ENCODE data around the gene PLXDC2. TPM values are rescaled to one million over a fixed set of nuclear protein-coding genes. Genes with fewer than 3 reads are reported as not detected.

Gene PLXDC2
- total RNA-seq, 1 experiment from 2014 or later = not detected

DNA sequence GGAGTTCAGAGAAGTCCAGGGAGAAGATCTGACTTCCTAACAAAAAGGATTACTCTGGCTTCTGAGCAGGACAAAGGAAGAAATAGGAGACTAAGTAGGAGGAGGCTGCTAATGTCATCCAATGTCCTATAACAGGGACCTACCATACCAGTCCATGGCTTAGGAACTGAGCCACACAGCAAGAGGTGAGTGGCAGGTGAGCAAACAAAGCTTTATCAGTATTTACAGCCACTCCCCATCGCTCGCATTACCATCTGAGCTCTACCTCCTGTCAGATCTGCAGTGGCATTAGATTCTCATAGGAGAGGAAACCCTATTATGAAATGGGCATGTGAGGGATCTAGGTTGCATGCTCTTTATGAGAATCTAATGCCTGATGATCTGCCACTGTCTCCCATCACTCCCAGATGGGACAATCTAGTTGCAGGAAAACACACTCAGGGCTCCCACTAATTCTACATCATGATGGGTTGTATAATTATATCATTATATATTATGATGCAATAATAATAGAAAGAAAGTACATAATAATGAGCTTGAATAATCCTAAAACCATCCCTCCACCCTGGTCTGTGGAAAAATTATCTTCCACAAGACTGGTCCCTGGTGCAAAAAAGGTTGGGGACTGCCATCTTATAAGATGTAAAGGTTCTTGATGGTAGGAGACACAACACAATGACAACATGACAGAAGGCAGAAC, 487.4 kb downstream of the PLXDC2 start:
- ATAC-seq (no peak), DNase-seq (no peak)
- H2AFZ ChIP-seq (ENCODE audit: low read length) = no peak overlapping the region
- H3K27me3 ChIP-seq (ENCODE audit: low read length) = no peaks in the 10 kb centered on the region
- H3K36me3 ChIP-seq (ENCODE audit: low read depth, low read length) = no peaks in the 10 kb centered on the region
- intact Hi-C loops (cut with micrococcal nuclease) = no loop called here
- no peak overlapping the region for H3K9ac ChIP-seq (ENCODE audit: low read length)
- no peak overlapping the region for H3K4me2 ChIP-seq (ENCODE audit: low read length)
- H3F3A ChIP-seq (ENCODE audit: low read length, unreplicated experiment) = no peaks in the 10 kb centered on the region
- ChIA-PET POLR2A (ENCODE audit: unreplicated experiment) (no interaction called here), CTCF (no interaction called here)
- H3K9me2 ChIP-seq (replicated peaks; ENCODE audit: low read length) = no peaks in the 10 kb centered on the region
- H3K79me2 ChIP-seq (ENCODE audit: low read length) = no peaks in the 10 kb centered on the region
- no TSS peak for BruUV-seq (replicated peaks)
- H4K20me1 ChIP-seq (ENCODE audit: low read length) = no peaks in the 10 kb centered on the region
- H3K27ac ChIP-seq (ENCODE audit: low read length) = no peak overlapping the region
- H3K9me3 ChIP-seq (ENCODE audit: low read length) = no peaks in the 10 kb centered on the region
- no peak overlapping the region for H3K4me3 ChIP-seq (ENCODE audit: low read length)
- TF ChIP-seq, protein P1, sequence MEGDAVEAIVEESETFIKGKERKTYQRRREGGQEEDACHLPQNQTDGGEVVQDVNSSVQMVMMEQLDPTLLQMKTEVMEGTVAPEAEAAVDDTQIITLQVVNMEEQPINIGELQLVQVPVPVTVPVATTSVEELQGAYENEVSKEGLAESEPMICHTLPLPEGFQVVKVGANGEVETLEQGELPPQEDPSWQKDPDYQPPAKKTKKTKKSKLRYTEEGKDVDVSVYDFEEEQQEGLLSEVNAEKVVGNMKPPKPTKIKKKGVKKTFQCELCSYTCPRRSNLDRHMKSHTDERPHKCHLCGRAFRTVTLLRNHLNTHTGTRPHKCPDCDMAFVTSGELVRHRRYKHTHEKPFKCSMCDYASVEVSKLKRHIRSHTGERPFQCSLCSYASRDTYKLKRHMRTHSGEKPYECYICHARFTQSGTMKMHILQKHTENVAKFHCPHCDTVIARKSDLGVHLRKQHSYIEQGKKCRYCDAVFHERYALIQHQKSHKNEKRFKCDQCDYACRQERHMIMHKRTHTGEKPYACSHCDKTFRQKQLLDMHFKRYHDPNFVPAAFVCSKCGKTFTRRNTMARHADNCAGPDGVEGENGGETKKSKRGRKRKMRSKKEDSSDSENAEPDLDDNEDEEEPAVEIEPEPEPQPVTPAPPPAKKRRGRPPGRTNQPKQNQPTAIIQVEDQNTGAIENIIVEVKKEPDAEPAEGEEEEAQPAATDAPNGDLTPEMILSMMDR (conservative IDR thresholded peaks at IDR 0.05; ENCODE audit: low read depth, low read length) = no peak
- TF ChIP-seq EZH2 (IDR thresholded peaks at IDR 0.05; ENCODE audit: low read length, unreplicated experiment) (no peak), EZH2phosphoT487 (IDR thresholded peaks at IDR 0.05; ENCODE audit: borderline replicate concordance, low read length) (no peak)
- no peaks in the 10 kb centered on the region for H3K4me1 ChIP-seq (ENCODE audit: insufficient read depth, low read length)

DNA sequence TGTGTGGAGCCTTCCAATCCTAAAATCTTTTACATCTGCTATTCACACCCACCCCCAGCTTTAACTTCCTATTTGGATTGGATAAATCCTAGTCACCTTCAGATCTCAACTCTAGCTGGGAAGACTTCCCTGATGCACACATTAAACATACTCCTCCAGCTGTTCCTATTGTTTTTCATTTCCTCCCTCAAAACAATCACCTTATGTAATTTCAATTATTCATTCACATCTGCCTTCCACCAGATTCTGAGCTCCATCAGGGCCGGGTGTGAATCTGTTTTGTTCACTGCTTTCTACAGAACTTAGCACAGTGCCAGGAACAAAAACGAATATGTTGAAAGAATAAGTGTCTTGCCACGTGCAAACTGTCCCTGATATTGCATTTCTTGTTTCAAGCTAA, 497.4 kb downstream of the PLXDC2 start:
- ChIA-PET CTCF (no interaction called here), POLR2A (ENCODE audit: unreplicated experiment) (no interaction called here)
- DNase-seq = no peak
- H3K36me3 ChIP-seq (ENCODE audit: low read depth, low read length) = no peaks in the 10 kb centered on the region
- no peak overlapping the region for H2AFZ ChIP-seq (ENCODE audit: low read length)
- H3F3A ChIP-seq (ENCODE audit: low read length, unreplicated experiment) = no peaks in the 10 kb centered on the region
- H3K9me3 ChIP-seq (ENCODE audit: low read length) = no peaks in the 10 kb centered on the region
- TF ChIP-seq EZH2phosphoT487 (IDR thresholded peaks at IDR 0.05; ENCODE audit: borderline replicate concordance, low read length) (no peak), EZH2 (IDR thresholded peaks at IDR 0.05; ENCODE audit: low read length, unreplicated experiment) (no peak)
- TF ChIP-seq, protein P1 (conservative IDR thresholded peaks at IDR 0.05; ENCODE audit: low read depth, low read length) = no peak
- intact Hi-C loops (cut with micrococcal nuclease) = no loop called here
- no peak overlapping the region for H3K27ac ChIP-seq (ENCODE audit: low read length)
- H3K9ac ChIP-seq (ENCODE audit: low read length) = no peak overlapping the region
- H3K79me2 ChIP-seq (ENCODE audit: low read length) = no peaks in the 10 kb centered on the region
- no peaks in the 10 kb centered on the region for H3K4me1 ChIP-seq (ENCODE audit: insufficient read depth, low read length)
- H4K20me1 ChIP-seq (ENCODE audit: low read length) = no peaks in the 10 kb centered on the region
- no peaks in the 10 kb centered on the region for H3K27me3 ChIP-seq (ENCODE audit: low read length)
- ATAC-seq = no peak
- no peak overlapping the region for H3K4me2 ChIP-seq (ENCODE audit: low read length)
- H3K9me2 ChIP-seq (replicated peaks; ENCODE audit: low read length) = no peaks in the 10 kb centered on the region
- no TSS peak for BruUV-seq (replicated peaks)
- no peak overlapping the region for H3K4me3 ChIP-seq (ENCODE audit: low read length)

DNA sequence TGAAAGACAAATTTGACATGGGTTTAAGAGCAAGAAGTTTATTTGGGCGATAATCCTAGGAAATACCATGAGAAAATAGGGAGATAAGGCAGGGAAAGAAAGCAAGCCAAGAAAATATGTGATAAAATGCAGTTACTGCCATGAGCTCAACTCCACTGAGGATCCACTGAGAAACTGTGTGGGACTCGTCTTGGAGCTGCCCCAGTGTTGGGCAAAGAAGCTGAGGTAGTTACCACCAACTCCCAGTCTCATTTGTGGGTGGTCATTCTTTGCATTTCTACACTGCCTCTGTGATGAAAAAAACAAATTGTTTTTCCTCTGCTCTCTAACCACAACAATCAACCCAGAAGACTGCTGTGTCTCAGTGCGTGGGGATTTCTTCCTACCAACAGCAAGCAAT, 498.2 kb downstream of the PLXDC2 start:
- Histone ChIP-seq H3K36me3 (ENCODE audit: low read depth, low read length) (no peaks in the 10 kb centered on the region), H3K27me3 (ENCODE audit: low read length) (no peaks in the 10 kb centered on the region), H3K27ac (ENCODE audit: low read length) (no peak overlapping the region), H3K4me3 (ENCODE audit: low read length) (no peak overlapping the region), H3K4me1 (ENCODE audit: insufficient read depth, low read length) (no peaks in the 10 kb centered on the region), H3K9me3 (ENCODE audit: low read length) (no peaks in the 10 kb centered on the region), H3K9me2 (replicated peaks; ENCODE audit: low read length) (no peaks in the 10 kb centered on the region), H2AFZ (ENCODE audit: low read length) (no peak overlapping the region), H4K20me1 (ENCODE audit: low read length) (no peaks in the 10 kb centered on the region), H3K79me2 (ENCODE audit: low read length) (no peaks in the 10 kb centered on the region), H3F3A (ENCODE audit: low read length, unreplicated experiment) (no peaks in the 10 kb centered on the region), H3K9ac (ENCODE audit: low read length) (no peak overlapping the region), H3K4me2 (ENCODE audit: low read length) (no peak overlapping the region)
- DNase-seq (no peak), ATAC-seq (no peak)
- POLR2A ChIA-PET (ENCODE audit: unreplicated experiment) = no interaction called here
- no TSS peak for BruUV-seq (replicated peaks)
- CTCF ChIA-PET = no interaction called here
- TF ChIP-seq, protein P1 (conservative IDR thresholded peaks at IDR 0.05; ENCODE audit: low read depth, low read length) = no peak
- TF ChIP-seq EZH2 (IDR thresholded peaks at IDR 0.05; ENCODE audit: low read length, unreplicated experiment) (no peak), EZH2phosphoT487 (IDR thresholded peaks at IDR 0.05; ENCODE audit: borderline replicate concordance, low read length) (no peak)
- intact Hi-C loops (cut with micrococcal nuclease) = no loop called here
